Measurements from ENCODE around the gene PSEN1.
A peak's percentile ranks its signal among the peaks of the same experiment; 100 is the strongest.

The PSEN1 gene

DNA sequence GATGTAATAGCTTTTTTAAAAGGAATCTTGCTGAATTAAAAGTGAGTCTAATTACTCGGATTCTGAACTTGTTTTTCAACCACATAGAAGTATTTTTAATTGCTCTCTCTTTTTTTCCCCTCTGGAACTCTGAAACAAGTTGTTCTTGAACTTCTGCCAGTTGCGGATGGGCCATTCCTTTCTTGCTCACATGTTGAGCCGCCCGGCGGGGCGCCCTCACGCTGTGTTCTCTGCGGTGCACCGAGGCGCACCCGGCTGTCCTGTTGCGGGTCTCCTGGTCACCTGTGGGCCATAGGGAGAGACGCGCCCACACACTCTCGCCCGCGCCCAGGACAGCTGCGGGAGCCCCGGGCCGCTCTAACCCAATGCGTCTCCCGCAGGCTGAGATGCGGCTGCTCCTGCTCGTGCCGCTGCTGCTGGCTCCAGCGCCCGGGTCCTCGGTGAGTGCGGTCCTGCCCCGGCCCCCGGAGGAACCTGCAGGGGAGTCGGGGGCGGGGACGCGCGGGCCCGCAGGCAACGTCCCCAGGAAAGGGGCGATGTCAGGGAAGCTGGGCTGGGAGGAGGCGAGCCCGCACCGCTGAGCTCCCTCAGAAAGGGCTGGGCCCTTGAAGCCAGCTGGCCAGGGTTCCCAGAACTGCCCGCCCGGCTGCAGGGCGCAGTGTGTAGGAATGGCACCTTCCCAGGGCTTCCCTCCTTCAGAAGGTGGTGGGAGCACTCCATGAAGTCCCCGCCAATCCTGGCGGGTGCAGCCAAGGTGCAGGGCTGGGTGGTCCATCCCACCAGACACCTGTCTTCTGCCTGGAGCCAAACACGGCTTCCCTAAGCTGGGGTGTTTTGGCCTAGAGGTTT, 103.3 kb downstream of the PSEN1 start:
- peak; percentile 32 for DNase-seq (ENCODE audit: low spot score)
- TF ChIP-seq, protein P1, sequence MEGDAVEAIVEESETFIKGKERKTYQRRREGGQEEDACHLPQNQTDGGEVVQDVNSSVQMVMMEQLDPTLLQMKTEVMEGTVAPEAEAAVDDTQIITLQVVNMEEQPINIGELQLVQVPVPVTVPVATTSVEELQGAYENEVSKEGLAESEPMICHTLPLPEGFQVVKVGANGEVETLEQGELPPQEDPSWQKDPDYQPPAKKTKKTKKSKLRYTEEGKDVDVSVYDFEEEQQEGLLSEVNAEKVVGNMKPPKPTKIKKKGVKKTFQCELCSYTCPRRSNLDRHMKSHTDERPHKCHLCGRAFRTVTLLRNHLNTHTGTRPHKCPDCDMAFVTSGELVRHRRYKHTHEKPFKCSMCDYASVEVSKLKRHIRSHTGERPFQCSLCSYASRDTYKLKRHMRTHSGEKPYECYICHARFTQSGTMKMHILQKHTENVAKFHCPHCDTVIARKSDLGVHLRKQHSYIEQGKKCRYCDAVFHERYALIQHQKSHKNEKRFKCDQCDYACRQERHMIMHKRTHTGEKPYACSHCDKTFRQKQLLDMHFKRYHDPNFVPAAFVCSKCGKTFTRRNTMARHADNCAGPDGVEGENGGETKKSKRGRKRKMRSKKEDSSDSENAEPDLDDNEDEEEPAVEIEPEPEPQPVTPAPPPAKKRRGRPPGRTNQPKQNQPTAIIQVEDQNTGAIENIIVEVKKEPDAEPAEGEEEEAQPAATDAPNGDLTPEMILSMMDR (IDR thresholded peaks at IDR 0.05; ENCODE audit: borderline replicate concordance, control extremely low read depth, extremely low read depth, insufficient read depth, missing control alignments): no peak
- in situ Hi-C loops (cut with MboI; ENCODE audit: low sequenced_read_pairs, unreplicated experiment): no loop called here

DNA sequence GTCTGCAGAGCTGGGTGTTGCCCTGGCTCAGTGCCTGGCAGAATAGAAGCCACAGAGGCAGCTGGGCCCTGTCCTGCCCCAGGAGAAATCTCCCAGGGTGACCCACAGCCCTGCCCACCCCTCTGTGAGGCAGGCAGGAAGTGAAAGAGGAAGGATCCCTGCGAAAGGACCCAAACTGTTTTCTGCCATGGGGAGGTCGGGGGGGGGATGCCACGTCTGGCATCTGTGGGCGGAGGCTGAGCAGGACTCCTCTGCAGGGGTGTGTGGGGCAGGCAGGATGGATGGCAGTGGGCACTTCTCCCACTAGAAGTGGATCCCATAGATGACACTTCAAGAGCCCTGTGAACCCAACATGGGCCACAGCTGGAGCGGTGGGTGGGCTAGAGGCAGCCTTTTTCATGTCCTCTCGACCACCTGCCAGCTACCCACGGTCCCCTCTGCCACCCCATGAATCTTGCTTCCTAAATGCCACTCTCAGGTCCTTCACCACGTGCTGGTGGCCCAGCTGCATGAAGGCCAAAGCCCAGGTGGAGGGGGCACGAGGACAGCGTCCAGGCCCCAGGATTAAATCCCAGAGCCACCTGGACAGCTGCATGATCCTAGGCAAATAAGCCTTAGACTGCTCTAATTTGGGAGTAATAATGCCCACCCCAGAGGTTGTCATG, 104.6 kb downstream of the PSEN1 start:
- peak; percentile 17 for DNase-seq (ENCODE audit: low spot score)
- TF ChIP-seq, protein P1 (IDR thresholded peaks at IDR 0.05; ENCODE audit: borderline replicate concordance, control extremely low read depth, extremely low read depth, insufficient read depth, missing control alignments): no peak
- in situ Hi-C loops (cut with MboI; ENCODE audit: low sequenced_read_pairs, unreplicated experiment): no loop called here

DNA sequence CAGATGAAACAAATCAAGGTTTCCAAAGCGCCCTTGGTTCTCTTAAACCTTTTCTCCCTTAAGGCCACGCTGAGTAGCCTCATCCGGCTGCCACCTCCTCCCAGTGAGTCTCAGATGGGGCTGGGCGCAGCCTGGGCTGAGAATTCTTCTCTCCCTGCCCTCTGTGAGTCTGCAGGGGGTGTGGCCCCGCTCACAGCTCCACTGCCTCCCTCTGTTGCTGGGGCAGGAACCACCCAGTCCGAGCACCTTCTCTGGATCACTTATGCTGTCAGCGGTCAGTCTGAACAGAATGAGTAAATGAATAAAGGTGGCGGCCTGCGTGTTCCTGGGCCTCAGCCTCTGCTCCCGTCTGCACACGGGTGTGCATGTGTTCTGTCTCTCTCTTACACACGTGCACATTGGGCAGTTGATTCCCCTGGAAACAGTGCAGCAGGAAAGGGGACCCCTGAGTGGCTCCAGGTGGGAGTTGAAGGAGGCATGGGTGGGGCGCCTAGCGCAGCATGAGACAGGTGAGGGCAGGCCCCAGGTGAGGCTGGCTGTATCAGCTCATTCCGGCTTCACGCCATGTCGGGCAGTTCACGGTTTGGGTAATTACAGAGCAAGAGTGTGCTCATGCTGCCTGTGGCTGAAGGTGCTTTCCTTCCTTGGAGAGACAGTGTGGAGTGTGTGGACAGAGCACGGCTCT, 105.3 kb downstream of the PSEN1 start:
- in situ Hi-C loops (cut with MboI; ENCODE audit: low sequenced_read_pairs, unreplicated experiment): no loop called here
- TF ChIP-seq, protein P1 (IDR thresholded peaks at IDR 0.05; ENCODE audit: borderline replicate concordance, control extremely low read depth, extremely low read depth, insufficient read depth, missing control alignments): no peak
- no peak for DNase-seq (ENCODE audit: low spot score)

DNA sequence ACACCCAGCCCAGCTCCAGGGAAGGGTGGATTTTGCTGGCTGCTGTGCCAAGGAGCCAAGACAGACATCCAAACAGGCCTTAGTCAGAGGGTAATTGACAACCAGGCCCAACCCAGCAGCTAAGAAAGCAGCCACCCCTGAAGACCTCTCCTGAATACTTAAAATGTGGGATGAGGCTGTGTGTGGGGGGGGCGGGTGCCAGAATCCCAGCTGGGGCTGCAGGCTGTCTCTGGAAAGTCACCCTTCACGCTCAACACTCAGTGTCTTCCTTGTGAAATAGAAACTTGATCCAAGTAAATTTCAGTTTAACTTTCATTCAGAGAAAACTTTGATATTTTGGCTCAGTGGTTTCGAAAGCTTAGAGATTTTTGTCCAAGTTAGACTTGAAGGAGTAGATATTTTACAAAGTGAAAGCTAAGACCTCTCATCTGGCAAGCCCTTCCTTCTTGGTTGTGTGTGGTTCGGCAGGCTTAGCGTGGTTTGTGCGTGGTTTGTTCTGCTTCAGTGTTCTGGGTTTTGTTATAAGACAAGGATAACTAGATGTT, 106.1 kb downstream of the PSEN1 start:
- in situ Hi-C loops (cut with MboI; ENCODE audit: low sequenced_read_pairs, unreplicated experiment): no loop called here
- TF ChIP-seq, protein P1 (IDR thresholded peaks at IDR 0.05; ENCODE audit: borderline replicate concordance, control extremely low read depth, extremely low read depth, insufficient read depth, missing control alignments): no peak
- no peak for DNase-seq (ENCODE audit: low spot score)

DNA sequence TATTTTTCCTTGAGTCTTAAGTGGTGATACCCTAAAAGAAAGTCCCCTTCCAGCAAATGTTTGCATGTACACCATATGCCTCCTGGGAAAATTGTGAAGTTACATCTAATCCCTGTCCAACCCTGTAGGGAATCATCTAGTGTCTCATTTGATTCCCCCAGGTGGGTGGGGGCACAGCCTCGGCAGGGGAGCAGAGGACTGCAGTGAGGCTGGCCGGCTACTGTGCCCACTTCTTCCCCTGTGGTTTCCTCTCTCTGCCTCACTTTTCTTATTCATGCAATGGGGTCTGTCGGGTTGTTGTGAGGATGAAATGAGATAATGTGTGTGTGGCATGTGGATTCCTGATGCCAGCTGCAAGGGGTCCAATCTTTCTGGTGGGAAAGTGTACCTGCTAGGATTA, 107.0 kb downstream of the PSEN1 start:
- in situ Hi-C loops (cut with MboI; ENCODE audit: low sequenced_read_pairs, unreplicated experiment): no loop called here
- no peak for DNase-seq (ENCODE audit: low spot score)
- TF ChIP-seq, protein P1 (IDR thresholded peaks at IDR 0.05; ENCODE audit: borderline replicate concordance, control extremely low read depth, extremely low read depth, insufficient read depth, missing control alignments): no peak

DNA sequence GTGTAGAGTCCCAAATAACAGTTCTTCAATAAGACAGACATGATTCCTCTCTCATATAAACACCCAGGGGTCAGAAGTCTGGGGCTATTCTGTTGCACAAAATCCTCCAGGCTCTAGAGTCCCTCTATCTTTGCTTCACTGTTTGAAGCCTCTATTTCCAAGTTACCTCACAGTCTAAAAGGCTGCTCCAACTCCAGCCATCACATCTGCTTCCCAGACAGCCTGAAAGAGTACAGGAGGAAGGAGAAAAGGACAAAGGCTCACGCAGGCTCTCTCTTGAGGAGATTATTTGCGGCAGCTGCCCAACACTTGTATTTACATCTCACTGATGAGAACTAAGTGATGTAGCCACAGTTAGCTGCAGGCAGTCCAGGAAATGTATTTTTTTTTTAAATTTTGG, 107.4 kb downstream of the PSEN1 start:
- no peak for DNase-seq (ENCODE audit: low spot score)
- in situ Hi-C loops (cut with MboI; ENCODE audit: low sequenced_read_pairs, unreplicated experiment): no loop called here
- TF ChIP-seq, protein P1 (IDR thresholded peaks at IDR 0.05; ENCODE audit: borderline replicate concordance, control extremely low read depth, extremely low read depth, insufficient read depth, missing control alignments): no peak

Measured in GM13976 (cell line).